Skeletal muscle cell (primary cell): ENCODE data around the gene LCN9.

Experiments used
- DNase-seq: peaks from one replicate; pipeline ENCODE4 v3.0.0-alpha.2; 2010; ENCODE audit warnings: low read depth
- H3K4me3 ChIP-seq: 2 replicates; pipeline ENCODE4 v1.5.1; 2011; ENCODE audit warnings: low read depth, mild to moderate bottlenecking, control low read depth, low read length, moderate library complexity

The LCN9 gene

GRCh38 chr9:135711881-135712280, 48.8 kb downstream of the LCN9 start:
- H3K4me3 ChIP-seq, result no peak overlapping the region

DNA sequence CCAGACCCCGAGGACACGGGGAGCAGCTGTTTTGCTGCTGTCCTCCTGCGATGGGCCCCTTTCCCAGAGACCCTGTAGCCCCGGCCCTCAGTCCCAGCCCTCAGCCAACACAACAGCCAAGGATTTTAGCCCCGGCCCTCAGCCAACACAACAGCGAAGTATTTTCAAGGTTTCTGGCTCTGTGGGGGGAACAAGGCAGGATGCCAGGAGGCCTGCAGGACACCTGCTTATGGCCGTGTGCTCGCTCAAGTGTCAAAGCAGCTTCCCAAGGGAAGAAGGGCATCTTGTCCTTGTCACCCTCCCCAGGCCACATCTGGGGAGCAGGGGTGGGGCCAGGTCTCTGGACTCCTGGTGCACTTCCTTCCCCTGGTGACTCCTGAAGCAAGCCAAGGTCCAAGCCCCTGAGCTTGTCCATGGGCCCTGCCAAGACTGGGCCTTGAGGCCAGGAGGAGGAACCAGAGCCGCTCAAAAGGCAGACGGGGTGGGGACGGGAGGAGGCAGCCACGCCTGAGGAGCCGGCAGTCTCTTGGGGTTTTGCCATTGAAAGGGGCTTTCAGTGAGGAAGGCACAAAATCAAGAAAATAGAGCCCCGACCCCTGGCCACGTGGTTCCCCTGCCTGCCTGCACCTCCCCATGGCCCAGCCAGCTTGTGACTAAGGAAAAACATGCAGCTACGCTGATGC, 49.6 kb downstream of the LCN9 start:
- DNase-seq, result no peak
- no peak overlapping the region for H3K4me3 ChIP-seq

More at GRCh38 chr9:135711881-135712280, 48.8 kb downstream of the LCN9 start:
- DNase-seq, result no peak

GRCh38 chr9:135714242-135715055, 51.3 kb downstream of the LCN9 start:
- H3K4me3 ChIP-seq, result no peak overlapping the region
- no peak for DNase-seq

DNA sequence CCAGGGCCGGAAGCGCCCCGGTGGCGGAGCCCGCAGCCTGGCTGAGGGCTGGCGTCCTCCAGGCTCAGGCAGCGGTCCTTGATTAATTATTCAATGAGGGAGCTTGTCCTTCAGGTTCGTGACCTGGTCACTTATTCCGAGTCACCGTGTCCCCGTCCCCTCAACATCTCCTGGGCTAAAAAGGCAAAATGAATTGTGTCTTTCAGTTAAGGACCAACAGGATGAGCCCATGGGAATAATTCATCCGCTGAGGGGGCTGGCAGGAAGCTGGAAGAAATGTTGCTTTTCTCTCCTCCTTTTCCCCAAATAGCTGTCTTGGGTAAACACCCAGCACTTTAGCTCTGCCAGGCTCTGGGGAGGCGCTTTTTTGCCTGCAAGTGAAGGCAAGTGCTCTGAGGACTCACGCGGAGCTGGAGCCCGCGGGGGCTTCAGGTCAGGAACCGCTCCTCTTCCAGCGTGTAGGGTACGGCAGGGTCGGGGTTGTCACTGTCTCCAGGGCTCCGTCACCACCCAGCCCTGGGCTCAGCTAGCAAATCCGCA, 52.0 kb downstream of the LCN9 start:
- no peak overlapping the region for H3K4me3 ChIP-seq
- no peak for DNase-seq

GRCh38 chr9:135716045-135716444, 52.9 kb downstream of the LCN9 start:
- no peak for DNase-seq
- H3K4me3 ChIP-seq, result no peak overlapping the region
